HG02970 (cell line): ENCODE measurements around the gene MSANTD1.

Experiments
- ATAC-seq: cut with Tn5 transposase; IDR thresholded peaks from one replicate; pipeline ENCODE4 v1.9.1; 2021; ENCODE audit warnings: mild to moderate bottlenecking, moderate library complexity, moderate number of reproducible peaks; ENCODE audit not compliant: unreplicated experiment, low FRiP score

Gene MSANTD1

DNA sequence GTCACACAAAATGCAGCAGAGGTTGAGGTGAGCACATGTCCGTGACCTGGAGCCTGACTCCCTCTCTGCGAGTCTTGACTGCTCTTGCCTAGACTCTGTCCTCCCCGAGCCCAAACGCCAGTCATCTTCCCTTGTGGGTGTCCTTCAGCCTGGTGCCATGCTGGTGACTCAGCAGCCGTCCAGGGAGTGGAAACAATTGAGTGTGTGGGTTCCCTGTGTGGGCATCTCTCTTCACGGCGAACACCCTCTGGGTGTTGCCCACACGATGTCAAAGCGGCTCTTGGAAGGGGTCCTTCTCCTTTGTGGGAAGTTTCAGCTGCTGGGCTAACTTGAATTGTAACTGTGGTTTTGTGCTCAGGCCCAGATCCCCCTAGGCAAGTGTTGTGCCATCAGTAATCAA, 17.5 kb upstream of the MSANTD1 start:
- ATAC-seq, result no peak

DNA sequence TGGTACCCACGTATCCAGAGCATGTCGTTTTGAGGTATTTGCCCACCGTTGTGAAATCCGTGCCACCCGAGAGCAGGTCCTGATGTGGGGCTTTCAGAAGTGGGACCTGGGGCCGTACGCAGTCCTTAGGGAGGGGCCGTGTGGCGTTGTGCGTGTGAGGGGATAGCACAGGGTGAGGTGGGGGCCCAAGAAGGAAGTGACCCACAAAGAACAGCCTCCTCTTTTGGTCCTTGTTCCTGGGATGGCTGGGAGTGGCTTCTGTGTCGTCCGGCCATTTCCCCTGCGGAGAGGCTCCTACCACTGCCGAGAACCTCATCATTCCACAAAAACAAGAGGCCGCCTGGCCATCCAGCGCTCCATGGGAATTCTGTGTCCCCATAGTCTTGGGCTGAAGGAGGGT, 17.0 kb upstream of the MSANTD1 start:
- no peak for ATAC-seq

DNA sequence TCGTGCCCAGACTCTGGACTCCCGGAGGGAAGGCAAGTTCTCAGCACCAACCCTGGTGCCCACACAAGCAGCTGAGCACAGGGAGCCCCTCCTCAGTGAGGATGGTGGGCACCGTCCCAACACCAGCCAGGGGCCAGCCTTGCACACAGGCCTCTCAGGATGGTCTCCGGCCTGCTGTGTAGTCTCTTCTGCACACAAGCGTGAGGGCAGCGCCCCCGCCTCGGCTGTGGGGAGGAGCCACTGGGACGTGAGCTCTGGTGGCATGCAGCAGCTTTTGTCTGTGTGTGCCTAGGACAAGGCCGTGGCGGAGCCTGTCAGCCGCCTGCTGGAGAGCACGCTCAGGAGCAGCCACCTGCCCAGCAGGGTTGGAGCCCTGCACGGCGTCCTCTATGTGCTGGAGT, 16.1 kb upstream of the MSANTD1 start:
- ATAC-seq, result no peak

DNA sequence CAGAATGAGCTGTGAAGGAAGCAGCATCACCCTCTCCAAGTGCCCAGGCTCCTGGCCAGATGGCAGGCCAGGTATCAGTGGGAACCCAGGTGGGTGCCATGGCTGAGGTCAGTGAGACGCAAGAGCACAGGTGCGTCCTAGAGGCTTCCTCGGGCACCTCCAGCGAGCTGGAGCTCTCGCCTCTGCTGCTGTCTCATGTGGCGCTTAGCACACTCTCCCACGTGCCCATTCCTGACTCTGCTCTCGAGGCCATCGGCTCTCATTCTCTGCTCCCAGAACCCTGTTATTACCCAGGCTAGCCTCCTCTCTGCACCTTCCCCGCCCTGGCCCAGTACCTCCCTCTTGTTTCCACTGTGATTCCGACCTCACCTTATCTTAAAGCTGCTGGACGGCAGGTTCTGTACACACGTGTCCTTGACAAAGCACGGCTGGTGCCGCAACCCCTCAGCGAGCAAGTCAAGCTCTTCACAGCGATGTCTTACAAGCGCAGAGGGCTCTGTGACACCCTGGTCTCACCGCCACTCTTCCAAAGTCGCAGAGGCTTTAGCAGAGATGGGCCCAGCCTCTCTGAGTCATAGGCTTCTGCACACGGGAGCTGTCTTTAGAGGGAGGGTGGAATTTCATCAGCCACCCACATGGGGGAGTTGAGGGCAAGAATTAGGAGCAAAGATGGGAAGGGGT, 15.4 kb upstream of the MSANTD1 start:
- no peak for ATAC-seq

DNA sequence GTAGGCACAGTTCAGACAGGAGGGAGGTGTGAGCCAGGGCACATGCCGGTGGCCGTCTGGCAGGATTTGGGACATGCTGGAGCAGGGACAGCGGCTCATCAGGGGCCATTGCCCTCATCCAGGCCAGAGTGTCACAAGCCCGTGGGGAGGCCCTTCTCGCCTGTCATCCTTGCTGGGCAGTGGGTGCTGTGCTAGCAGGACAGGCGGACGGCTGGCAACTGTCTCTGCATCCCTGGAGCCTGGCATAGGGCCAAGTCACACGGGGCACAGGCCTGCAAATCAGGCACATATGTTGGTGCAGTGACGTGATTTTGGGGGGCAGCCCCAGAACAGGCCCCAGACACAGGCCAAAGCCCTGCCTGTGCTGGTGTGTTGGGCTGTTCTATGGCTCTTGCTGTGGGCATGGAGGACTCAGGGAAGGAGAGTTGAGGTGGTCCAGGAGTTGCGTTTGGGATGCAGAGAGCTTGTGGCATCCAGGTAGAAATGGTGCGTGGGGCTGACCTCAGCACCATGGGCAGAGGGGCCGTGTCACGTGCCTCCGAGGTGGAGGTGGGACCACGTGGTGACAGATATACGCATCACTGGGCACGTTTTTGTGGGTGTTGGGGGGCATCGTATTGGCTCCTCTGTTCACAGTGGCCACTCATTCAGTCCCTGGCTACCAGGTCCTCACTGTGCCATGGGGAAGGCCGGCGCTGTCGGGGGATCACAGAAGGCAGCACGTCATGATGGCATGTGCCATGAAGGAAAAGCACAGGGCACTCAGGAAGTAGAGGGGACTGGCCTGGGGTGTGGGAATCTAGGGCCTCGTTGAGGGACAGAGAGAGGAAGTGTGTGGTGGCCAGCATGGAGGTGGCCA, 14.6 kb upstream of the MSANTD1 start:
- no peak for ATAC-seq

DNA sequence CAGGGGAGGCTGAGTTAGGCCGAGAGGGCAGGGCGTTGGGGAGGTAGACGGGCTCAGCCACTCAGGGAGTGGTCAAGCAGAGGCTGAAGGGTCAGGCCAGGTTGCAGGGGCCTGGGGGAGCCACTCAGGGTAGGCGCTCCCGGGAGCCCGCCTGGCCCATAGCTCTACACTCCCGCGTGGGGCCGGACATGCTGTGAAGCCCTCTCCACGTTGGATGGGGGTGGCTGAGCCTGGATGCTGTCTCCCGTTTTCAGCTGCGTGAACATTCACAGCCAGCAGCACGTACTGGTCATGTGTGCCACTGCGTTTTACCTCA, 14.0 kb upstream of the MSANTD1 start:
- ATAC-seq, result no peak

DNA sequence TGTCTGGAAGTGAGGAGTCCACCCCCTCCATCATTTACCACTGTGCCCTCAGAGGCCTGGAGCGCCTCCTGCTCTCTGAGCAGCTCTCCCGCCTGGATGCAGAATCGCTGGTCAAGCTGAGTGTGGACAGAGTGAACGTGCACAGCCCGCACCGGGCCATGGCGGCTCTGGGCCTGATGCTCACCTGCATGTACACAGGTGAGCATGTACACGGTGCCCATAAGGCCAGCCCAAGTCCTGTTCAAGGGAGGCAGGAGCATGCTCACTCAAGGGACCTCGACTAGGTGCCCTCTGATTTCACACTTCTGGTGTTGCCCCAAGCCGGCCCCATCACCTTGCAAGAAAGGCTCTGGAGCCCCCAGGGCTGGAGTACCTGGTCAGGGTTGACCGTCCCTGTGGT, 13.4 kb upstream of the MSANTD1 start:
- ATAC-seq, result no peak

DNA sequence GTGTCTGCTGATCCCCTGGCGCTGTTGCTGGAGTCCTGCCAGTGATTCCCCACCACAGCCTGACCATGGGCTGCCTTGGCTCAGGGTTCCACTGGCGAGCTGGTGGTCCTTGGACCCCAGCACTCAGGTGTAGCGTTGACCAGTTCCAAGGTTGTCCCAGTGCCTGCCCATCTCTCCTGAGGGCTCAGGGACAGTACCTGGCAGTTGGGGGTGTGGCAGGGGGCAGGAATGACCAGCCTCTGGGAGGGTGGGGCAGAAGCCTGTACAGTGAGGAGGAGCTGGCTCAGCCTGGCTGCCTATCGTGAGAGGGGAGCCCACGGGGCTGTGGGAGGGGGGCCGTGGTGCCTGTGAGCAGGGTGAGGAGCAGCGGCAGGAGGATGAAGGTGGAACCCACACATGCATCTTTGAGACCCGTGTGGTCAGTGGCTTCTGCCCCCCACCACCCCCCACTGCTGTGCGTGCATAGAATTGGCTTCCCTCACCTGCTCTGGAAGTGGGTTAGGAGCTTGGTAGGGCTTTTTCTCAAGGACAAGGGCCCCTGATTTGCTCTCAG, 12.6 kb upstream of the MSANTD1 start:
- ATAC-seq, result no peak

DNA sequence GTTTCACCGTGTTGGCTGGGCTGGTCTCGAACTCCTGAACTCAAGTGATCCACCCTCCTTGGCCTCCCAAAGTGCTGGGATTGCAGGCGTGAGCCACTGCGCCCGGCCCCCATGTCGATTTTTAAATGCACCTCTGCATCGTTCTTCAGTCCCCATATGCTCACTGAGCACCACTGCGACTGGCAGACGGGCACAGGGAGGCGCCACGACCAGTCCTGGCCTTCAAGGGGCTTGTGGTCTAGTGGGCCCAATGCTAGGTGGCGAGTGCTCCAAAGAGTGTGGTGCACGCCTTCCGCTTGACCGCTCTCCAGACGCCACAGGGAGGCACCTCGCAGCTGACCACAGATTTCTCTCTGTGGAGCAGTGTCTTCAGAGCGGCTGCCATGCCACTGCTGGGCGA, 11.7 kb upstream of the MSANTD1 start:
- ATAC-seq, result no peak

DNA sequence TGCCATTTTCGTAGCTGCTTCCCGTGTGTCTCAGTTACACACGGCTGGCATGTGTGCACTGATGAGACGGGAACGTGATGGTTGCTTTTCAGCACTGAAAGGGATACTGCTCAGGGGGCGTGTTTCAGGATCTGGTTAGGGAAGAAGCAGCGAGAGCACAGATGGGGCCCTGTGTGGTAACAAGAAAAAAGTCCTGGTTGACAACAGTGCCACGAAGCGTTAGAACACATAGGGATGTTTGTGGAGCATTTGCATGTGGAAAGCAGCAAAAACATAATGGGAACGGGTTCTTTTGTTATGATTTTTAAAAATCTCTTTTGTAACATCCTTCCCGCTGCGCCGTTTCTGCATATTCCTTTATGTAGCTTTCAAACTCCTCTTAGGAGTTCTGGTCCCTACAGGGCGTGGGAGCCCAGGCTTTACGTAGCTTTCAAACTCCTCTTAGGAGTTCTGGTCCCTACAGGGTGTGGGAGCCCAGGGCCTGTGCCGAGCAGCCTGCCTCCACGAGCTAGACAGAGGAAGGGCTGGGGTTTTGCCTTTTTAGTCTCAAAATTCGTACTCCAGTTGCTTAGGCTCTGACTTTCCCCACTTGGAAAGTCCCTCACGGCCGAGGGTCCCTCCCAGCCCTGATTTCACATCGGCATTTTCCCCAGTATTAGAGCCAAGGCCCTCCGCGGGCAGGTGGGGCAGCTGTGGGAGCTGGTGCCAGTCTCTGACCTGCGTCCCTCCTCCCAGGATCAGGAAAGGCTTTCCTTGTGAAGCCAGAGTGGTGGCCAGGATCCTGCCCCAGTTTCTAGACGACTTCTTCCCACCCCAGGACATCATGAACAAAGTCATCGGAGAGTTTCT, 11.0 kb upstream of the MSANTD1 start:
- no peak for ATAC-seq

DNA sequence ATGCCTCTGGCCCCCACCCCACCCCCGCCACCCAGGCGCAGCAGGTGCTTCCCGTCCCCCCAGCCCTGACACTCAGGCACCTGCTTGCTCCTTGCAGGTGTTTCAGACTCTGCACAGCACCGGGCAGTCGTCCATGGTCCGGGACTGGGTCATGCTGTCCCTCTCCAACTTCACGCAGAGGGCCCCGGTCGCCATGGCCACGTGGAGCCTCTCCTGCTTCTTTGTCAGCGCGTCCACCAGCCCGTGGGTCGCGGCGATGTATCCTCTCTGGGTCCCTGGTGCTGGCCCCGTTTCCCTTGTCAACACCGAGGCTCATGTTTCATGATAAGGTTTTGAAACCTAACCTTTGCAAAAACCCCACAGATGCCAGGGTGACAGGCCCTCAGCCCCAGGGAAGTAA, 10.2 kb upstream of the MSANTD1 start:
- no peak for ATAC-seq

DNA sequence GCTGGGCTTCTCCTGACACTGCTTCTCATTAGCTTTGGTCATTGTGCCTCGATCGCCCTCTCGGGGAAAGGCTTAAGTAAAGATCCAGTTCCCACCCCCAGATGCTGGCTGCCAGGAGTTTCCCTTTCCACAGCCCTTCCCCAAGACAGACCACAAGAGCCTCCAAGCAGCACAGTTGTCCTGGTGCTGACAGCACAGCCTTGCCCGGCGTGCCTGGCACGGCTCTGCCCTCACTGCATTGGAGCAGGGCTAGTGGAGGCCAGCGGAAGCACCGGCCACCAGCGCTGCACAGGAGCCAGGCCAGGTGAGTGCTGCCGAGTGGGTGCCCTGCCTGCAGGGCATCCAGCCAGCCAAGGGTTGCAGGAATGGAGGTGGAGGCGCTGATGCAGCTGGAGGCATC, 9.7 kb upstream of the MSANTD1 start:
- no peak for ATAC-seq

DNA sequence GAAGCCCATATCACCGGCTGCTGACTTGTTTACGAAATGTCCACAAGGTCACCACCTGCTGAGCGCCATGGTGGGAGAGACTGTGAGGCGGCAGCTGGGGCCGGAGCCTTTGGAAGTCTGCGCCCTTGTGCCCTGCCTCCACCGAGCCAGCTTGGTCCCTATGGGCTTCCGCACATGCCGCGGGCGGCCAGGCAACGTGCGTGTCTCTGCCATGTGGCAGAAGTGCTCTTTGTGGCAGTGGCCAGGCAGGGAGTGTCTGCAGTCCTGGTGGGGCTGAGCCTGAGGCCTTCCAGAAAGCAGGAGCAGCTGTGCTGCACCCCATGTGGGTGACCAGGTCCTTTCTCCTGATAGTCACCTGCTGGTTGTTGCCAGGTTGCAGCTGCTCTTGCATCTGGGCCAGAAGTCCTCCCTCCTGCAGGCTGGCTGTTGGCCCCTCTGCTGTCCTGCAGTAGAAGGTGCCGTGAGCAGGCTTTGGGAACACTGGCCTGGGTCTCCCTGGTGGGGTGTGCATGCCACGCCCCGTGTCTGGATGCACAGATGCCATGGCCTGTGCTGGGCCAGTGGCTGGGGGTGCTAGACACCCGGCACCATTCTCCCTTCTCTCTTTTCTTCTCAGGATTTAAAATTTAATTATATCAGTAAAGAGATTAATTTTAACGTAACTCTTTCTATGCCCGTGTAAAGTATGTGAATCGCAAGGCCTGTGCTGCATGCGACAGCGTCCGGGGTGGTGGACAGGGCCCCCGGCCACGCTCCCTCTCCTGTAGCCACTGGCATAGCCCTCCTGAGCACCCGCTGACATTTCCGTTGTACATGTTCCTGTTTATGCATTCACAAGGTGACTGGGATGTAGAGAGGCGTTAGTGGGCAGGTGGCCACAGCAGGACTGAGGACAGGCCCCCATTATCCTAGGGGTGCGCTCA, 8.7 kb upstream of the MSANTD1 start:
- no peak for ATAC-seq

DNA sequence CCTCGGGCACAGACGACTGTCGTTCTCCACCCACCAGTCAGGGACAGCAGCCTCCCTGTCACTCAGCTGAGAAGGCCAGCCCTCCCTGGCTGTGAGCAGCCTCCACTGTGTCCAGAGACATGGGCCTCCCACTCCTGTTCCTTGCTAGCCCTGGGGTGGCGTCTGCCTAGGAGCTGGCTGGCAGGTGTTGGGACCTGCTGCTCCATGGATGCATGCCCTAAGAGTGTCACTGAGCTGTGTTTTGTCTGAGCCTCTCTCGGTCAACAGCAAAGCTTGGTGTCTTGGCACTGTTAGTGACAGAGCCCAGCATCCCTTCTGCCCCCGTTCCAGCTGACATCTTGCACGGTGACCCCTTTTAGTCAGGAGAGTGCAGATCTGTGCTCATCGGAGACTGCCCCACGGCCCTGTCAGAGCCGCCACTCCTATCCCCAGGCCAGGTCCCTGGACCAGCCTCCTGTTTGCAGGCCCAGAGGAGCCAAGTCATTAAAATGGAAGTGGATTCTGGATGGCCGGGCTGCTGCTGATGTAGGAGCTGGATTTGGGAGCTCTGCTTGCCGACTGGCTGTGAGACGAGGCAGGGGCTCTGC, 7.9 kb upstream of the MSANTD1 start:
- no peak for ATAC-seq

DNA sequence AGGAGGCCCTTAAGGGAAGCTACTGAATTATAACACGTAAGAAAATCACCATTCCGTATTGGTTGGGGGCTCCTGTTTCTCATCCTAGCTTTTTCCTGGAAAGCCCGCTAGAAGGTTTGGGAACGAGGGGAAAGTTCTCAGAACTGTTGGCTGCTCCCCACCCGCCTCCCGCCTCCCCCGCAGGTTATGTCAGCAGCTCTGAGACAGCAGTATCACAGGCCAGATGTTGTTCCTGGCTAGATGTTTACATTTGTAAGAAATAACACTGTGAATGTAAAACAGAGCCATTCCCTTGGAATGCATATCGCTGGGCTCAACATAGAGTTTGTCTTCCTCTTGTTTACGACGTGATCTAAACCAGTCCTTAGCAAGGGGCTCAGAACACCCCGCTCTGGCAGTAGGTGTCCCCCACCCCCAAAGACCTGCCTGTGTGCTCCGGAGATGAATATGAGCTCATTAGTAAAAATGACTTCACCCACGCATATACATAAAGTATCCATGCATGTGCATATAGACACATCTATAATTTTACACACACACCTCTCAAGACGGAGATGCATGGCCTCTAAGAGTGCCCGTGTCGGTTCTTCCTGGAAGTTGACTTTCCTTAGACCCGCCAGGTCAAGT, 6.9 kb upstream of the MSANTD1 start:
- no peak for ATAC-seq

DNA sequence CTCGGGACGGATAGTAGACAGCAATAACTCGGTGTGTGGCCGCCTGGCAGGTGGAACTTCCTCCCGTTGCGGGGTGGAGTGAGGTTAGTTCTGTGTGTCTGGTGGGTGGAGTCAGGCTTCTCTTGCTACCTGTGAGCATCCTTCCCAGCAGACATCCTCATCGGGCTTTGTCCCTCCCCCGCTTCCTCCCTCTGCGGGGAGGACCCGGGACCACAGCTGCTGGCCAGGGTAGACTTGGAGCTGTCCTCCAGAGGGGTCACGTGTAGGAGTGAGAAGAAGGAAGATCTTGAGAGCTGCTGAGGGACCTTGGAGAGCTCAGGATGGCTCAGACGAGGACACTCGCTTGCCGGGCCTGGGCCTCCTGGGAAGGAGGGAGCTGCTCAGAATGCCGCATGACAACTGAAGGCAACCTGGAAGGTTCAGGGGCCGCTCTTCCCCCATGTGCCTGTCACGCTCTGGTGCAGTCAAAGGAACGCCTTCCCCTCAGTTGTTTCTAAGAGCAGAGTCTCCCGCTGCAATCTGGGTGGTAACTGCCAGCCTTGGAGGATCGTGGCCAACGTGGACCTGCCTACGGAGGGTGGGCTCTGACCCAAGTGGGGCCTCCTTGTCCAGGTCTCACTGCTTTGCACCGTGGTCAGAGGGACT, 5.7 kb upstream of the MSANTD1 start:
- ATAC-seq, result no peak

DNA sequence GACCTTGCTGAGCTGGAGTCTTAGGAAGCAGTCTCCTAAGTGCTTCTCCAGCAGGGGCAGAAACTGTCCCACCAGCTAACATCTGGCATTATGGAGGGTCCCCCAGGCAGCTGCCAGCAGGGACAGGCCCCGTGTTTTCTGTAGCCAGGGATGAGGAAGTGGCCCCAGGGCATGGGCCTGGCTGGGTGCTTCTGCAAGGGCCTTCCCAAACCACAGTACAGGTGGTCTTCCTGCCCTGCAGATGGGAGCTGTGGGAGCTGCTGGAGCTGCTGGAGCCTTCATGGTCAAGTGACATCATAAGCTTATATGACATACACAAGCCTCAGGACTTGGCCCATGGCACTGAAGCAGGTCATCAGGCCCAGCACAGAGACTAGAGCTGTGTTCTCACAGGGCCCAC, 5.0 kb upstream of the MSANTD1 start:
- ATAC-seq, result no peak

DNA sequence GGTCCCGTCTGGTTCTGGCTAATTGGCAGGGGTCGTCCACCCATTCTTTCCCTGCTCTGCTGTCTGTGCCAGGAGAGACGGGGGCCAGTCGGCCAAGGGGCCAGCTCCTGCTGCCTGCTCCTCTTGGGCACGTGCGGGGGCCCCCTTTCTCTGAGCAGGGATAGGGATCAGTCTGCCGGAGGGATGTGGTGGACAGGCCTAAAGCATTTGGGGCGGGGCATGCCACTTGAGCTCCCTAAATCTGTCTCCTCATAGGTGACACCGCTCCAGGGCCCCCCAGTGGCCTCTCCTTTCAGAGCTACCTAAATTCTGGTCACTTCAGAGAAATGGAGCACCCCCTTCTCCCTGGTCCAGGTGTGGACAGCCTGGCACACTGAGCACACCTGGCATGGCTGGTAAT, 4.2 kb upstream of the MSANTD1 start:
- ATAC-seq, result no peak

DNA sequence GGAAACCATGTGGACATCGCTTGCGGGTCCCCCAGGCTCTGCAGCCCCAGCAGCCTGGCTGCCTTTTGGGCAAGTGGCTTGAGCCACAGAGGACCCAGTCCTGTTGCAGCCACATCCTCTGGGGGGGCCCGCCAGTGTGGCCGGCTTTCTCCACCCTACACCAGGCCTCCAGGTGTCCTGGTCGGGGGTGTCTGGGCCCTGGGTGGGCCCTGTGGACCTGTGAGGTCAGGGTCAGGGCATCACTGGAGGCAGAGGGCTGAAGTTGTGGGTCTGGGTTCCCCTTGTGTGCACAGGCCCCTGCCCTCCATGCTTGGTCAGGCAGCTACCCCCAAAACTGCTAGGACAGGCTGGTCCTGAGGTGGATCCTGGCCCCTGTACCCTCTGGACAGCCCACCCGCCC, 3.3 kb upstream of the MSANTD1 start:
- ATAC-seq, result no peak
